Measurements from ENCODE around the gene WNK2.
A peak's percentile ranks its signal among the peaks of the same experiment; 100 is the strongest.
"Not testable (repeated sequence)": the region's sequence is repeated elsewhere in the genome, so short reads cannot be mapped to it uniquely, and the experiment has no call there.

Gene WNK2
- 0 to 0.12 (median 0) reads per million in 4 donors for total RNA-seq

DNA sequence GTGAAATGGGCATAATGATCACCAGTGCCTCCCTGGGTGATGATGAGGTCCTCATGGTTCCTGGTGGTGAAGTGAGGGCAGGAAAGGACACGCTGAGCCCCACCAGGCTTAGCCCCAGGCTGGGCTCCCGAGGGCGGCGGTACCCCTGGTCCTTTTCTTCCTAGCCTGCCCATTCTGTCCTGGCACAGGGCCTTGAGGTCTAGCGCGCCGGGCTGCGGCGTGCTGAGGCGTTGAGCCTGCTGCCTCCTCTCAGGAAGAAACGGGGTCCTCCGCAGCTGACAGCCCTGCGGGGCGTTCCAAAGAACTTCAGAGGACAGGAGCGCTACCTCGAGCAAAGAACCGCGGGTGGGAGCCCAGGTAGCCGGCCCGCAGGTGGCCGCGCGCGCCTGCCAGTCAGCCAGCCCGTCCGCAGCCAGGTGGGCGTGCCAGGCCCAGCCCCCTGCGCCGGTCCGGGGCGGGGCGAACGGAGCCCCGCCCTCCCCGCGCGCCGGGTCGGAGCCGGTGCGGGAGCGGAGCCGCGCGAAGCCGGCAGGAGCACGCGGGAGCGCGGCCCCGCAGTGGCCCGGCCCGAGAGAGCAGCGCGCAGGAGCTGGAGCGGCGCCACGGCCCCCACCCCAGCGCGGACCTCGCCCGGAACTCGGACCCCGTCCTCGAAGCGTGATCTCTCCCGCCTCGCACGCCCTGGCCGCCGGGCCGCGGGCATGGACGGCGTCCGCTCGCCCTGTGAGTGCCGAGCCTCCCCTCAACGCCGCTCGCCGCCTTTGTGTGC is at the start of gene WNK2:
Gene WNK2, plus strand, starts transcription at position 477 of the 769 bp plus-strand sequence. CDS start 791 bp downstream, outside the sequence.
- DNase-seq, result peak in 2 of 5 donors; percentile 8 to 49

DNA sequence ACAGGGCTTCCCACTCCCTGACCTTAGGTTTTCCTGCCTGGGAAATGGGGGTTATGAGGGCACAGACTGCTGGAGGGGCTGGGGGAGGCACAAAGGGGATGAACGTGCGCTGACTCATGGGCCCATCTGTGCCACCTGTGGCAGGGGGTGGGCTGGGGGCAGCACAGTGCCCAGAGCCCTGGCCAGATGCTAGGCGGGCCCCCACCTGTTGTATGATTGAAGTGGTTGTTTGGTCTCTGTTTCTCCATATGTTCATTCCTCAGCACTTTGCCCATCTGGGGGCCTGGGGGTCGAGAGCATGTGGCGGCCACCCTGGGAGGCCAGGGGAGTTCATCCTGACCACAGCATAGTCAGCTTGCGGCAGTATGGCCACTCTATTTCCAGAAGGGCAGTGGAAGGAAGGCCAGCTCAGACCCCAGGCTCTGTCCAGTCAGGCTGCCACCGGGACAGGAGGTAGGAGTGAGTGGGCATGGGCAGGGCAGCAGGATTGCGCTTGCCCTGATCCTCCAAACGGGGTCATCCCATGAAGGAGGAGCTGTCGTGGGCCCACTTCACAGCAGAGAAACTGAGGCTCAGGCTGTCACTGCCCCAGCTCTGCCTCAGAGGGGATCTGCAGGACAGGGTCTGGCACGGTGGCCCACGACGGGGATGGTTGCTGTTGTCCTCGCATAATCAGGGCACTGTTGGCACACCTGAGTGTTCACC is 49.0 kb upstream of the WNK2 start:
- no peak for DNase-seq

DNA sequence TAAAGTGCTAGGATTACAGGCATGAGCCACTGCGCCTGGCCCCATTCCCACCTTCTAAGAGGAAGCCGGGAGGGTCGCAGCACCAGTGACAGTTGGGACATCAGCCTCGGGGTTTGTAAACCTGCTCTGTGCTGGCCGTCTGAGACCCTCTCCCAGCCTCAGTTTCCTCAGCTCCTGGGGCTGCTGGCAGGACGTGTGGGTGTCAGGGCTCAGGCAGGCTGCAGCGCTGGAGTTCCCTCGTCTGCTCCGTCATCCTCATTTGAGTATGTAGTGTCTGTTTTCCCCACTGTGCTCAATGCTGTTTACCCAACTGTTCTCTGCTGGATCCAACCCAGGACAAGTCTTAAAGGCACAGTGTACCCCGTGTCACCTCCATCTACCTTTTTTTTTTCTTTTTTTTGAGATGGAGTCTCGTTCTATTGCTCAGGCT is 47.9 kb upstream of the WNK2 start:
- no peak for DNase-seq

DNA sequence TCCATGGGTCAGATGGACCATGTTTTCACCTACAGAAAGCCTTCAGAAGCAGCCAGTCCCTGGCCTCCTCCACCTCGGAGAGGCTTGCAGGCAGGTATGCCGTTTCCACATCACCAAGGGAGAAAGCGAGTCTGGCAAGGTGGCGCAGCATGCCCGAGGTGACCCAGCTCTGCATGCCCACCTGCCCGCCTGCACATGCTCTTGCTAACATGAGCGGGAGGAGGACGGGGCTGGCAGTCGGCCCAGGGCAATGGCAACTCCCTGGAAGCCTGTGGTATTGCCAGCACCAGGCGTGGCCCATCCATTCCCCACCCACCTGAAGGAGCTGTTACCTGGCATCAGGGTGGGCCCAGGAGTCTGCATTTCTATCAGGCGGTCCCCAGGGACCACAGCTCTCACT is 46.6 kb upstream of the WNK2 start:
- no peak for DNase-seq

DNA sequence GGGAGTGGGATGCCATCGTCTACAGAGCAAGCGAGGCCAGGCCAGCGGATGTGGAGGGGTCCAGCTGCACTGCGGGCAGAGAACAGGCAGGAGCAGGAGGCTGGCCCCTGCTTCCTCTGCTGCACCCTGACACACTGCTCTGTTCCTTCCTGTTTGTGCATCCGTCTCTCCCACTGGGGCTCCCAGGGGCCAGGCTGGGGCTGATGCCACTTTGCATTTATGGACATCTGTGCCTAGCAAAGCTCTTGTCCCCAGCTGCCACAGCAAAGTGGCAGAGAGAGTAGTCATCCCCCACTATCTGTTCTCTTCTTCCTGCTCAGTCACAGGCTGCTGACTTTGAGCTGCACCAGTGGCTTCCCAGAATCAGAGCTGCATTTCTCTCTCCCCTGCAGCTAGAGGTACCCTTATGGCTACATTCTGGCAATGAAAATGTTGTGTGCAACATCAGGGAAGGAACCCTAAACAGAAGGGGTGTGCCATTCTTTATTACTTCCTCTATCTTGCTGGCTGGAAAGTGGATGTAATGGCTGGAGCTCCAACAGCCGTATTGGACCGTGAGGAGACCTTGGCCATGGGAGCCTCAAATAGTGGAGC is 45.7 kb upstream of the WNK2 start:
- peak in 1 of 5 donors; percentile 45 for DNase-seq

DNA sequence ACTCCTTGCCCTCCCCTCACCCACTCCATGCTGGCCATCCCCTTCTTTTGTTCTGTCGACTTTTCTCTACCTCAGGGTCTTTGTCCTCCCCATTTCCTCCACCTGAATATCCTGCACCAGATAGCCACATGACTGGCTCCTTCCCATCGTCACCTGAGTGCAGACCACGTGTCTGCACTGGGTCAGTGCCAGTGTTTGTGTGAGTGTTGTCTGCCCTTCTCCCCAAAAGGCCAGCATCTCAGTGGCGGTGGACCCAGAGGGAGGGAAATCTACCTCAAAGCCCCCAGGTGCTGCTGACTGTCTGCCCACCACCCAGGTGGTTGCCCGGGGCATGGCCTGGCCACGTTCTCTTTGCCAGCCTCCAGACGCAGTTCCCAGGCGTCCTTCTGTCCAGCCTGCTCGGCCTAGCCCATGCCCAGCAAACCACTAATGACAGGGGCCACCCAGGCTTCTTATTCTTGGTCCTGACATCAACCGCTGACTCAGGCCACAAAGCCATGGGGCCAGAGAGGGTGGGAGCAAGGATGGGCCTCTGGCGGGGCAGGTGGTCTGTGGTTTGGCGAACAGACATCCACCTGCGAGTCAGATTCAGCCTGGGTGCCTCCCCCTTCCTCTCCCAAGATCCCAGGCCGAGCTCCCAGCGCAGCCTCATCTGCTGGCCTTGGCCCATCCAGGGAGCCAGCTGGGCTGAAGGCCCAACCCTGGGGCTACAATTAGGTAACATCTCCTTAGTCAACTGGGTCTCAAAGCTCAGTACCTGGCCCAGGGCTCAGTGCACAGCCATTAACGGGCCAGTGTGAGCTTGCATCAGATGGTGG is 44.4 kb upstream of the WNK2 start:
- DNase-seq, result no peak

DNA sequence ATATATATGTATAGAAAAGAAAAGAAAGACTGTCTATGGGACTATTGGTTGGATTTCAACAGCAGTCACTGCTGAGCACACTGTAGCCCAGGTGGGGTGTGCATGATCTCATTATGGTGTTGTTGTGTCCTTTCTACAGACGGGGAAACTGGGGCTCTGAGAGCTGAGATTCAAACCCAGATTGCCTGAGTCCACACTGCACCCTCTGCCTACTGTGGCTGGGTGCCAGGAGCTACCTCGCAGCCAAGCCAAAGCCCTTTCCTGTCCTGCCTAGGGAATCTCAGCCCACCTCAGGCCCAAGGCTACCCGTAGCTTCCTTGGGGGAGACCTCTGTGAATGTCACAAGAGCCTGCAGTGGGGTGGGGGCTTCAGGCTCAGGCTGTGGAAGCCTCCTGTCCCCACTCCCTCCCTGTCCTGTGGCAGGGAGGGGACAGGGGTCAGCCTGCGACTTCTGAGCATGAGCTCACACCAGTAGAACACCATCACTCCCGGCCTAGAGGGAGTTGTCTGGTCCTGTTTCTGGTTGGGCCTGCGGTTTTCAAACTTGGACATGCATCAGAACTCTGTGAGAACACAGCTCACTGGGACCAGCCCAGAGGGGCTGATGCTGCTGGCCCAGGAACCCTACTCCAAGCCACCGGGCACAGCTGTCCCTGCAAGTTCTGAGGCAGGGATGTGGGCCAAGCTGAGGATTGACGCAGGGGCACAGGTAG is 42.0 kb upstream of the WNK2 start:
- DNase-seq, result no peak

DNA sequence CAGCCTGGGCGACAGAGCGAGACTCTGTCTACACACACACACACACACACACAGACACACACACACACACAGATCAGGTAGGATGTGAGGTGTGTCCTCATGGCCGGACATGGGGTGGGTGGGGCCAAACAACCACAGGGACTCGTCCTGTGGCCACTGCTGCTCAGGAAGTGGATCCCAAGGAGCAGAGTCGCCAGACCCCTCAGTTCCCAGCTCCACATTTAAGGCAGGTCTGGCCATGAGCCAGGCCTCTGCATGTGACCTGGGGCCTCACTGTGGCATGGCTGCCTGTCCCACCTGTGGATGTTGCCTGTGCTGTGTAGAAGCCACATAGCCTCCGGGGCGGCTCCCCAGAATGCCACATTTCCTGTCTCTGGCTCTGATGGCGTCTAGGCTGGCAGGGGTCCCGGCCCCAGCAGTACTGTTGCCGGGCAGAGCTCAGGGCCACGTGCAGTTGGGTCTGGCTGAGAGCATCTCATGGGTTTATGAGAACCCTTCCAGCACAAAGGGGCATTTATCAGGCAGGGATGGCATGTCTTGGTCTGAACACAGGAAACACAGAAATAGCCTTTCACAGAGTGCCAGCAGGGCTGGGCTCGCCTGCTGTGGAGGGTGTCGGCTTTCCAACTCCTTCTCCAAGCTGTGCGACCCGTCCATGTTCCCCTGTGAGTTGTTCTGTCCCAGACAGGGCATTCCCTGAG is 40.0 kb upstream of the WNK2 start:
- peak; percentile 38 to 71 (median 60) for DNase-seq

DNA sequence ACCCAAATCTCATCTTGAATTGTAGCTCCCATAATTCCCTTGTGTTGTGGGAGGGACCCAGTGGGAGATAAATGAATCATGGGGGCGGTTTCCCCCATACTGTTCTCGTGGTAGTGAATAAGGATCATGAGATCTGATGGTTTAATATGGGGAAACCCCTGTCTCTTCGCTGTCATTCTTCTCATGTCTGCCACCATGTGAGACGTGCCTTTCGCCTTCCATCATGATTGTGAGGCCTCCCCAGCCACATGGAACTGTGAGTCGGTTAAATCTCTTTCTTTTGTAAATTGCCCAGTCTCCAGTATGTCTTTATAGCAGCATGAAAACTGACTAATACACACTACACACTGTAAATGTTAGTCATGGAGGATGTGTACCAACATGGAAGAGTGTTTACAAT is 37.2 kb upstream of the WNK2 start:
- DNase-seq, result not testable (repeated sequence)

DNA sequence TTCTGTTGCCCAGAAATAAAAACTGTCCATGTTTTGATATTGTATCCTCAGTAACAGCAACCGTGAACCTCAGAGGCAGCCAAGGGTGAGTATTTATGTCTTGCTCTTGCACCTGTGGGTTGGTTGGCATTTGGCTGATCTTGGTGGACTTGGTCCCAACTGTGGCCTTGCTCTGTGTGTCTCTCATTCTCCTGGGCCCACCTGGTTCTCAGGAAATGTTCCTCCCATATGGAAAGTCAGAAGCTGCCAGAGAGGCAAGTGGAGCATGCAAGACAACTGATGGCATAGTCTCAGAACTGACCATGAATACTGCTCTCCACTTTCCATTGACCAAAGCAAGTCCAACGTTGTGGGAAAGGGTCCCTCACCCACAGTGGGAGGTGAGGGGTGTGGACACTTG is 36.3 kb upstream of the WNK2 start:
- DNase-seq, result no peak

DNA sequence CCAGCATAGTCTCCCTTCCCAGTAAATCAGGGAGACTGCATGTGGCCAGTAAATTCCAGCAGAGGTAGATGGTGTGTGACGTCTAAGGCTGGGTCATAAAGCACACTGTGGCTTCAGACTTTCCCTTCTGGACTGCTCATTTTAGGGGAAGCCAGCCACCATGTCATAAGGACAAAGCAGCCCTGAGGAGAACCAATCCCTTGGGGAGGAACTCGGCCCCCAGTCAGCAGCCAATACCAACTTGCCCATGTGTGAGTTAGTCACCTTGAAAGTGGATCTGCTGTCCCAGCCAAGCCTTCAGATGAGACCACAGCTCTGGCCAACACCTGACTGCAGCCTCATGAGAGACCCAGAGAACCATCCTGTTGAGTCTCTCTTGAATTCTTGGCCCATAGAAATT is 35.2 kb upstream of the WNK2 start:
- DNase-seq, result no peak

DNA sequence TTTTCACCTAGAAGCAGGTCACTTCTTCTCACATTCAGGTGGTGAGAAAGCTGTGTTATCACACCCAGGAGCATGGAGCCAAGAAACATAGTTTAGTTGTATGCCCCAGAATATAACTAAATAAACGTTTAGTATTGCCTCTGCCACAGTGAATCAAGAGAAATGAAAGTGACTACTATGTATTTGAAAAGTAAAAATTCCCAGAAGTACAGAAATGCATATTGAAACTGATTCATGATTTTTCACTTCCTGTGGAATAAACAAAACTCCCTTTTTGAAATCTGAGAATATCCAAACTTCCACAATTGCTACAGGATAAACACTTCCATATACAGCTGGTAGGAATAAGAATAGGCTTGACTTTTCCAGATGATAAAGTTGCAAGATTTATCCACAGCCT is 34.6 kb upstream of the WNK2 start:
- DNase-seq, result peak in 1 of 5 donors; percentile 17

DNA sequence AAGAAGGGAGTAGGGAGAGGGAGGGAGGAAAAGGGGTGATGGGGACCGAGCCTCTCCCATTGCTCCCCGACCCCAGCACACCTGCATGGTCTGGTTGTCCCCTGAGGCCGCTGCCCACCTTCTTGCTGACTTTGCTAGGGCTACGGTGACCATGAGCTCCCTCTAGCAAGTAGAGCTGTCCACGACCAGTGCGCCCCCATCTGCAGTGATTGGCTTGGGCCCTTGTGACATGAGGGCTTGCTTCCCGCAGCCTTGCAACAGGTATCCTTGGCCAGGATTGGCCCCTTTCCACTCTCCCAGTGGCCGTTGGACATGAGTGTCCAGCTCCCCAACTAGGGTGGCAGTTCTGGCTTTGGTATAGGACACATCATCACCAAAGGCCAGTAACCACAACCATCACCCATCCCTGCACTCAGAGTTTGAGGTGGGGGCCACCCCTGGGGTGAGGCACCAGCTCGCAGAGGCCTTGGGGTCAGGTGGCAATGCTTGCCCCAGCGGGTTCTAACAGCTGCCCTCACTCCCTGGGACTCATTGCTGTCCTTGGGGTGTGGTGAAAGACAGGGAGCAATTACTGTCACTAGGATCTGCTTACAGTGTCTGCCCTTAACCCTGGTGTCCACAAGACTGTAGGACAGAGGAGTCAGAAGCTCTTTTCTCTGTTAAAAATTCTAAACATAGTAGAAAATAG is 32.7 kb upstream of the WNK2 start:
- no peak for DNase-seq

DNA sequence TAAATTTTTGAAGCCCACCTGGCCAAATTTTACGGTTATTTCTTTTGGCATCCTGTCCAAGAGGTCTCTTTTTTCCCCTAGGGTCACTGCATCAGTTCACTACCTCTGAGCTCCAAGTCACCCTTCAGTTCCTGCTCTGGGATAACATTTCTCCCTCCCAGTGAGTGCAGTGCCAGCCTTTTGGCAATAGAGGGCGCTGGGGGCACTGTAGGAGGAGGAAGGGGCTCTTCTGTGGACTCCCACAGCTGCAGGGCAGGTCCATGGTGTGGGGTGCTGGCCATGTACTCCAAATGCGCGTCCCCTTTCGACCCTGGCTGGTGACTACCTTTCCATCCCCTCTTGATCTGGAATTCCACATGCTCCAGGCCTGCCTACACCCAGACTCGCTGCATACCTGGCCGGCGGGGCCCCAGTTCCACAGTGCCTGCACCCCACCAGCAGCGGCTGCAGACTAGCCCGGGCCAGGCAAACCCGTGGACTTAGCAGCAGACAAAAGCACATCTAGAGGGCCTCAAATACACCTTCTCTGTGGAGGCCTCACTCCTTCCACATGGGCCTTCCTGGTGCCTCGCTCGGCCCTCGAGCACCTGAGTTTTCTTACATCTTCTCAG is 29.5 kb upstream of the WNK2 start:
- DNase-seq, result peak in 2 of 5 donors; percentile 32 to 47

DNA sequence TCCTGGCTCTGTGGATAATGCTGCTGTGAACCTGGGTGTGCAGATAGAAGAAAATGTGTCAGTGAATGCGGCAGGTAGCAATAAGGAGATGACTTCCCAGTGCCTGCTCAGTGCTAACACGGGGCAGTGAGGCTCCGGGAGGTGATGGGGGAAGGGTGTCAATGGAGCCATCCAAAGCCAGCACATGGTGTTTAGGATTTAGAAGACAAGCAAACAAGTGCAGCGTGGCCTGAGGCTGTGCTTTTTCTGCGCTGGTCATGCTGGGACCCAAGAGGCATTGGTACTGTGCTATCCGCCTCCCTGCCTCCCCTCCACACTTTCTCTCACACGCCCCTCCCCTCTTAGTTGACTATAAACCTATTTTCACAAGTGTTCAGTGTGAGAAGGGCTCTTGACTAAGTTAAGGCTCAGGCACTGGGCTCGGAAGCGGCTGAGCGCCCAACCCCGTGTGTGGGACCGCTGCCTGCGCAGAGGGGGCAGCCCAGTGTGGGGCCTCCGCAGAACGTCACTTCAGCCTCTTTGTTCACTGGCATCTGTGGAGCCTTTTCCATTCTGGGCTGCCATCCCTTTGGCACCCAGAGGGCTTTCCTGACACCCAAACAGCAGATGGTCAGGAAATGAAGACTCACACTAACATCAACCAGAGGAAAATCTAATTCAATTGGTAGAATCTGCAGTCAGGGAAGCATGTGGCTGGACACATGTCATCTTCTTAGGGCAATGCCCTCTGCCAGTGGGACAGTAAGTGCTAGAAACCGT is 28.0 kb upstream of the WNK2 start:
- no peak for DNase-seq

DNA sequence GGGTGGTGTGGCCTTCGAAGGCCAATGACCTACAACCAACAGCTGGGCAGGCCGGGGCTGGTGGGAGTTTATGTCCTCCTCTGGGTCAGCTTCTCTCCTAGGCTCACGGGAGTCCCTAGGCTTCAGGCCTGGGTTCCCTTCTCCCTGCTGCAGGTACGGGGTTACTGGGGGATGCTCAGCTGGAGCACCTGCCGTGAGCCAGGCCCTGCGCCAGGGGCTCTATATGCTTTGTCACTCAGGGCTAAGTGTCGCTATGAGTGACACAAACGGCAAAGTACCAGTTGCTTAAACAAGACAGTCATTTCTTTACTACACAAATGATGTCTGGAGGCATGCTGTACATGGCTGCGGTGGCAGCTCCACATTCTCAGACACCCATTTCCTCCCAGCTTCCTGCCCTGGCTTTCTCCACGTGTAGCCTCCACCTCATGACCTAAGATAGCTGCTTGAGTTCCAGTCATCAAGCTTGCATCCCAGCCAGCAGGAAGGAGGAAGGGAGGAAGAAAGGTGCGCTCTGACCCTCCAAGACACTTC is 27.4 kb upstream of the WNK2 start:
- DNase-seq, result peak in 1 of 5 donors; percentile 94

DNA sequence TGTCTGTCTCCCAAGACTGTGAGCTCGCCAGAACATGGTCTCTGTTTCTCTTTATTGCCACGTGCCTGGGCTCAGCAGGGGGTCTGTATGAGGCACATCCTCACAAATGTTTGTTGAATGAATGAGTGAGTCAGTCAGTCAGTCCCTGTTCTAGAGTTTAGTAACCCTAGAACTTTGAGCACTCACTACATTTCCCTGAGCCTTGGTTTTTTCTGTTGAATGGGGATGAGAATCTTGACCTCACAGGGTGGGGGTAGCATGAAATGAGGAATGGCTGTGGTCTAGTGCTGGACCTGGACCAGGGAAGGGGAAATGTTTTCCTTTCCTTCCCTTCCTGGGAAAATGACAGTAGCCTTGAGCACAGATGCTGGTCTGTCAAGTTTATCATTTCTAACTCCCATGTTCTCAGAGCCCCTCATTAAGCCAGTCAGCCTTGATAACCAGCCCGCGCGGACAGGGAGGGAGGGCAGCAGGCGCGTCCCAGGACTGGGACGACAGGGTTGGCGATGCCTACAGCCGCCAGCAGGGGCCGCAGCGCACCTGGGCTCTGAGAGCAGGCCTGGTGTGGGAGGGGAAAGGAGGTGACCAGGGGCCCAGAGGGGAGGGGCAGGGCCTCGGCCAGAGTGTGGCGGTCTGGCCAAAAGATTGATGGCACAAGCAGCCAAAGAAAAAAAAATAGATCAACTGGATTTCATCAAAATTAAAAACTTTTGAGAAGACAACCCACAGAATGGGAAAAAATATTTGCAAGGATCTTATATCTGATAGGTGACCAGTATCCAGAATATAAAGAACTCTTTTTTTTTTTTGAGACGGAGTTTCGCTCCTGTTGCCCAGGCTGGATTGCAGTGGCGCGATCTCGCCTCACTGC is 24.1 kb upstream of the WNK2 start:
- DNase-seq, result peak; percentile 36 to 63 (median 51)

Measured in T-helper 1 cell (primary cell).